HL-60 (cell line): ENCODE results near the gene FLYWCH2.
A peak's percentile ranks its signal among the peaks of the same experiment; 100 is the strongest.

Experiments
- DNase-seq, 2 experiments: peaks; one replicate each; pipeline ENCODE4 v3.0.0-alpha.2; 2010 to 2020; ENCODE audit warnings: low read depth in 1 of 2, low spot score in 1 of 2
- H3K27ac ChIP-seq: fragments of 250-450 bp; sonication (Bioruptor Pico); replicated peaks from 2 replicates; pipeline ENCODE4 v1.5.1; 2020; ENCODE audit warnings: mild to moderate bottlenecking, moderate library complexity
- H3K27me3 ChIP-seq: fragments of 250-450 bp; sonication (Bioruptor Pico); 2 replicates; pipeline ENCODE4 v1.5.1; 2021; ENCODE audit warnings: mild to moderate bottlenecking, moderate library complexity; ENCODE audit not compliant: insufficient read depth, poor library complexity, severe bottlenecking
- H3K4me3 ChIP-seq: replicated peaks from 2 replicates; pipeline ENCODE4 v1.5.1; 2011; ENCODE audit warnings: mild to moderate bottlenecking, control low read depth, low read length; ENCODE audit not compliant: insufficient read depth
- GABPA ChIP-seq: IDR thresholded peaks from 2 replicates; pipeline ENCODE4 v1.6.1; 2012; ENCODE audit warnings: low read depth
- POLR2AphosphoS5 ChIP-seq: IDR thresholded peaks from 2 replicates; pipeline ENCODE4 v1.6.1; 2012; ENCODE audit warnings: low read depth
- SPI1 ChIP-seq: IDR thresholded peaks from 2 replicates; pipeline ENCODE4 v1.6.1; 2012; ENCODE audit warnings: low read depth, mild to moderate bottlenecking, borderline replicate concordance
- TF ChIP-seq, protein P1 (sequence below): IDR thresholded peaks from 2 replicates; pipeline ENCODE4 v1.6.1; 2012; ENCODE audit warnings: low read depth; ENCODE audit not compliant: insufficient replicate concordance
- TF ChIP-seq, protein P2 (sequence below): IDR thresholded peaks from one replicate; pipeline ENCODE4 v1.5.1; 2011; ENCODE audit warnings: low read length, control low read depth, inconsistent platforms; ENCODE audit not compliant: insufficient read depth

The FLYWCH2 gene

DNA sequence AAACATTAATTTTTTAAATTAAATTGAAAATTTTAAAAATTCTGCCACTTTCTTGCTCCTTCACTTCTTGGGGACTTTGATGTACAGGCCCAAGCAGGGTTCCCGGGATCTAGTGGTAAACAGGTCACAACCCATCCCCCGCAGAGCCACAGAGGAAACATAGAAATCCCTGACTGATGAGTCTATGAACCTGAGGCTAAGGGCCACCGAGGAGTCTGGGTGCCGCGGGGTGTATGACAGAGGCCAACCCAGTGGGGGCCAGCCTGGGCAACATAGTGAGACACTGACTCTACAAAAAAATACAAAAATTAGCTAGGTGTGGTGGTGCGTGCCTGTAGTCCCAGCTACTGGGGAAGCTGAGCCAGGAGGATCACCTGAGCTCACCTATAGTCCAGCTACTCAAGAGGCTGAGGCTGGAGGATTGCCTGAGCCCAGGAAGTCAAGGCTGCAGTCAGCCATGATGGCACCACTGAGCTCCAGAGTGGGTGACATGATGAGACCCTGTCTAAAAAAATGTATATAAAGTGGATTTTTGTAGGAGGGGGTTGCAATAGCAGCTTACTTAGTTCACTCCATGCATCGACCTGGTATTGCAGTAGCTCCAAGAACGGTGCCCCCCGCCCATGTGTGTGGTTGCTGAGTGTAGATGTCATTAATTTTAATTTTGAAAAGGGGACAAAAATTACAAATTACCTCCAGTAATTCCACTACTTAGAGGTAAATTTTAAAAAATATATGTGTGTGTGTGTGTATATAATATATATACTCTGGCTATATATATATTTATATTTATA, 19.5 kb downstream of the FLYWCH2 start:
- Histone ChIP-seq H3K4me3 (no peak overlapping the region), H3K27ac (no peak overlapping the region), H3K27me3 (no peaks in the 10 kb centered on the region)
- TF ChIP-seq GABPA = no peak
- no peak for TF ChIP-seq POLR2AphosphoS5
- TF ChIP-seq, protein P1, sequence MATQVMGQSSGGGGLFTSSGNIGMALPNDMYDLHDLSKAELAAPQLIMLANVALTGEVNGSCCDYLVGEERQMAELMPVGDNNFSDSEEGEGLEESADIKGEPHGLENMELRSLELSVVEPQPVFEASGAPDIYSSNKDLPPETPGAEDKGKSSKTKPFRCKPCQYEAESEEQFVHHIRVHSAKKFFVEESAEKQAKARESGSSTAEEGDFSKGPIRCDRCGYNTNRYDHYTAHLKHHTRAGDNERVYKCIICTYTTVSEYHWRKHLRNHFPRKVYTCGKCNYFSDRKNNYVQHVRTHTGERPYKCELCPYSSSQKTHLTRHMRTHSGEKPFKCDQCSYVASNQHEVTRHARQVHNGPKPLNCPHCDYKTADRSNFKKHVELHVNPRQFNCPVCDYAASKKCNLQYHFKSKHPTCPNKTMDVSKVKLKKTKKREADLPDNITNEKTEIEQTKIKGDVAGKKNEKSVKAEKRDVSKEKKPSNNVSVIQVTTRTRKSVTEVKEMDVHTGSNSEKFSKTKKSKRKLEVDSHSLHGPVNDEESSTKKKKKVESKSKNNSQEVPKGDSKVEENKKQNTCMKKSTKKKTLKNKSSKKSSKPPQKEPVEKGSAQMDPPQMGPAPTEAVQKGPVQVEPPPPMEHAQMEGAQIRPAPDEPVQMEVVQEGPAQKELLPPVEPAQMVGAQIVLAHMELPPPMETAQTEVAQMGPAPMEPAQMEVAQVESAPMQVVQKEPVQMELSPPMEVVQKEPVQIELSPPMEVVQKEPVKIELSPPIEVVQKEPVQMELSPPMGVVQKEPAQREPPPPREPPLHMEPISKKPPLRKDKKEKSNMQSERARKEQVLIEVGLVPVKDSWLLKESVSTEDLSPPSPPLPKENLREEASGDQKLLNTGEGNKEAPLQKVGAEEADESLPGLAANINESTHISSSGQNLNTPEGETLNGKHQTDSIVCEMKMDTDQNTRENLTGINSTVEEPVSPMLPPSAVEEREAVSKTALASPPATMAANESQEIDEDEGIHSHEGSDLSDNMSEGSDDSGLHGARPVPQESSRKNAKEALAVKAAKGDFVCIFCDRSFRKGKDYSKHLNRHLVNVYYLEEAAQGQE = no peak
- no peak for TF ChIP-seq SPI1
- TF ChIP-seq, protein P2, sequence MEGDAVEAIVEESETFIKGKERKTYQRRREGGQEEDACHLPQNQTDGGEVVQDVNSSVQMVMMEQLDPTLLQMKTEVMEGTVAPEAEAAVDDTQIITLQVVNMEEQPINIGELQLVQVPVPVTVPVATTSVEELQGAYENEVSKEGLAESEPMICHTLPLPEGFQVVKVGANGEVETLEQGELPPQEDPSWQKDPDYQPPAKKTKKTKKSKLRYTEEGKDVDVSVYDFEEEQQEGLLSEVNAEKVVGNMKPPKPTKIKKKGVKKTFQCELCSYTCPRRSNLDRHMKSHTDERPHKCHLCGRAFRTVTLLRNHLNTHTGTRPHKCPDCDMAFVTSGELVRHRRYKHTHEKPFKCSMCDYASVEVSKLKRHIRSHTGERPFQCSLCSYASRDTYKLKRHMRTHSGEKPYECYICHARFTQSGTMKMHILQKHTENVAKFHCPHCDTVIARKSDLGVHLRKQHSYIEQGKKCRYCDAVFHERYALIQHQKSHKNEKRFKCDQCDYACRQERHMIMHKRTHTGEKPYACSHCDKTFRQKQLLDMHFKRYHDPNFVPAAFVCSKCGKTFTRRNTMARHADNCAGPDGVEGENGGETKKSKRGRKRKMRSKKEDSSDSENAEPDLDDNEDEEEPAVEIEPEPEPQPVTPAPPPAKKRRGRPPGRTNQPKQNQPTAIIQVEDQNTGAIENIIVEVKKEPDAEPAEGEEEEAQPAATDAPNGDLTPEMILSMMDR = no peak
- DNase-seq = no peak

DNA sequence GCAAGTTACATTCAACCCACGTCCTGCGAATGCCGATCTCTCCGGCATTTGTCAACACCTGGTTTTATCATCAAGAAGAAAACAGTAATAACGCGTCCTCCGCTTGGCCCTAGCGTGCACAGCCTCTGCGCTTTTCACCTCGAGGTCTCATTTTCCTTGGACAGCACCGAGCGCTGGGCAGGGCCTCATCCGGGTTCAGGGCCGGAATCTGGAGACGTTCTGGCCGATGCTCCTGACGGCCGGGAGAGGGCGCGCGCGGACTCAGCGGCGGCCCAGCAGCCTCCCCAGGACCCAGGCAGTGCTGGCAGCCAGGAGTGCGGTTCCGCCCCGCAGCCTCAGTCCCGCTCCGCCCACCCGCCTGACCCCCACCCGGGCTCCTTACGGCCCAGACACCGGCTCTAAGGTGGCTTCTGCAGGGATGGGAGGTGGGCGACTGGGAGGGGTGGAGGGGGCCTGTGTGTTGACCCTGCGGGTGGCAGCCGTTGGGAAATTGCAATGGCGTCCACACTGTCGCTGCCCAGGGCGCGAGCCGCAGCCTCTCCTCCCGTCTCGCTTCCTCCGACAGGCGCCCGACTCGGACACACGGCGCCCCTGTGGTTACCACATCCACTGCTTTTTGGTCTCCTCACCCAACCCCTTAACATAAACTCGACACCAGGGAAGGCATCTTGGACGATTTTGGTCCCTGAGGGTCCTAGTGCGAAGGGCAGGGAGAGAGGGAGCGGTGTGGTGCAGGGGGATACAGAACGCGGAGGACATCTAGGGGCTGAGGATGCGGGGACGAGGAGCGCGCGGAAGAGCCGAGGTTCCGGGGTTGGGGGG, 21.3 kb downstream of the FLYWCH2 start:
- peak; percentile 78 to 85 for DNase-seq

DNA sequence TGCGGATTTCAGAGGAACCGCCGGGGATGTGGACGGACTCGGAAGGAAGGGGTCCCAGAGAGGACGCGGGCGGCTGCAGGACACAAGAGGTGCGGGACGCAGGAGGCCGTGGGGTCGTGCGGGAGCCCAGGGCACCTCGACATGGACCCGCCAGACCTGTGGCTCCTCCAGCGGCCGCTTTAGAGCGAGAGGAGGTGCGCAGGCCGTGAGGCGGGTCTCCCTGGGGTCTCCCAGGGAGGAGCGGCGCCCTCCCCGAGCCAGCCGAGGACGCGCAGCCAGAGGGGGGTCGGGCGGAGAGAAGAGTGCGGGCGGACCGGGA, 21.9 kb downstream of the FLYWCH2 start:
- H3K4me3 ChIP-seq = peak overlapping the region; percentile 85
- H3K27ac ChIP-seq = peak overlapping the region; percentile 91
- DNase-seq = no peak
- TF ChIP-seq GABPA (no peak), SPI1 (no peak), POLR2AphosphoS5 (no peak)
- TF ChIP-seq, protein P1 = no peak
- TF ChIP-seq, protein P2 = no peak
- no peaks in the 10 kb centered on the region for H3K27me3 ChIP-seq

More for the DNA sequence above, 21.3 kb downstream of the FLYWCH2 start:
- H3K27ac ChIP-seq = peak overlapping the region; percentile 91
- H3K27me3 ChIP-seq = no peaks in the 10 kb centered on the region
- no peak for TF ChIP-seq SPI1
- TF ChIP-seq, protein P1 = peak; percentile 63
- TF ChIP-seq, protein P2 = peak; percentile 72
- no peak for TF ChIP-seq GABPA
- no peak; the same call in 1 of the 2 replicates for TF ChIP-seq POLR2AphosphoS5
- H3K4me3 ChIP-seq = peak overlapping the region; percentile 85
